HL-60 (cell line): ENCODE results near the gene KRTAP5-2.

ENCODE experiments used
- DNase-seq, 2 experiments: peaks; one replicate each; pipeline ENCODE4 v3.0.0-alpha.2; 2010 to 2020; ENCODE audit warnings: low read depth in 1 of 2, low spot score in 1 of 2
- H3K27ac ChIP-seq: fragments of 250-450 bp; sonication (Bioruptor Pico); replicated peaks from 2 replicates; pipeline ENCODE4 v1.5.1; 2020; ENCODE audit warnings: mild to moderate bottlenecking, moderate library complexity
- H3K27me3 ChIP-seq: fragments of 250-450 bp; sonication (Bioruptor Pico); 2 replicates; pipeline ENCODE4 v1.5.1; 2021; ENCODE audit warnings: mild to moderate bottlenecking, moderate library complexity; ENCODE audit not compliant: insufficient read depth, poor library complexity, severe bottlenecking
- H3K4me3 ChIP-seq: replicated peaks from 2 replicates; pipeline ENCODE4 v1.5.1; 2011; ENCODE audit warnings: mild to moderate bottlenecking, control low read depth, low read length; ENCODE audit not compliant: insufficient read depth
- CTCF ChIP-seq: IDR thresholded peaks from one replicate; pipeline ENCODE4 v1.5.1; 2011; ENCODE audit warnings: low read length, control low read depth, inconsistent platforms; ENCODE audit not compliant: insufficient read depth
- GABPA ChIP-seq: IDR thresholded peaks from 2 replicates; pipeline ENCODE4 v1.6.1; 2012; ENCODE audit warnings: low read depth
- POLR2AphosphoS5 ChIP-seq: IDR thresholded peaks from 2 replicates; pipeline ENCODE4 v1.6.1; 2012; ENCODE audit warnings: low read depth
- SPI1 ChIP-seq: IDR thresholded peaks from 2 replicates; pipeline ENCODE4 v1.6.1; 2012; ENCODE audit warnings: low read depth, mild to moderate bottlenecking, borderline replicate concordance
- TF ChIP-seq, protein P1 (sequence below): IDR thresholded peaks from 2 replicates; pipeline ENCODE4 v1.6.1; 2012; ENCODE audit warnings: low read depth; ENCODE audit not compliant: insufficient replicate concordance

The KRTAP5-2 gene

DNA sequence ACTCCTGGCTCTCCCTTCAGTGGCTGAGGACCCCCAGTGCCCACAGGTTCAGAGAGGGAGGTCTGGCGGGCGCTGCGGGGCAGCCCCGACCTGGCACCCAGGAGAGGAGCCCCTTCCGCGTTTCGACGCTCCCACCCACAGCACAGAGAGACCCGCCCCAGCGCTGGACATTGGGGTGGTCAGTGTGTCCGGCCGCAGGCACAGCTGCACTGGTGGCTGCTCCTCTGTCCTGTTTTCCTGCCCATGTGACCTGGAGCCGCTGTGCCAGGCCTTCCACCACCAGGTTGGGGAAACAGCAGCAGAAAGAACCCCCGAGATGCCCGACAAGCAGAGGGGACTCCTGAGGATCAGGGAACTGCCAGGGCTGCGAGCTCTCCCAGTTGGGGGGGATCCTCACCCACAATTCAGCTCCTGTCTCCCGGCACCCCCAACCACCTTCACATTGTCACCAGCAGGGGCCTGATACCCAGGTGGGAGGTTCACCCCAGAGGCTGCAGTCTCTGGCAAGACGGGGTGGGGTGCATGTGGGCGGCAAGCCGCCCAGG lies 45.1 kb upstream of the KRTAP5-2 start:
- no peak overlapping the region for H3K4me3 ChIP-seq
- TF ChIP-seq GABPA (no peak), SPI1 (no peak)
- TF ChIP-seq, protein P1, sequence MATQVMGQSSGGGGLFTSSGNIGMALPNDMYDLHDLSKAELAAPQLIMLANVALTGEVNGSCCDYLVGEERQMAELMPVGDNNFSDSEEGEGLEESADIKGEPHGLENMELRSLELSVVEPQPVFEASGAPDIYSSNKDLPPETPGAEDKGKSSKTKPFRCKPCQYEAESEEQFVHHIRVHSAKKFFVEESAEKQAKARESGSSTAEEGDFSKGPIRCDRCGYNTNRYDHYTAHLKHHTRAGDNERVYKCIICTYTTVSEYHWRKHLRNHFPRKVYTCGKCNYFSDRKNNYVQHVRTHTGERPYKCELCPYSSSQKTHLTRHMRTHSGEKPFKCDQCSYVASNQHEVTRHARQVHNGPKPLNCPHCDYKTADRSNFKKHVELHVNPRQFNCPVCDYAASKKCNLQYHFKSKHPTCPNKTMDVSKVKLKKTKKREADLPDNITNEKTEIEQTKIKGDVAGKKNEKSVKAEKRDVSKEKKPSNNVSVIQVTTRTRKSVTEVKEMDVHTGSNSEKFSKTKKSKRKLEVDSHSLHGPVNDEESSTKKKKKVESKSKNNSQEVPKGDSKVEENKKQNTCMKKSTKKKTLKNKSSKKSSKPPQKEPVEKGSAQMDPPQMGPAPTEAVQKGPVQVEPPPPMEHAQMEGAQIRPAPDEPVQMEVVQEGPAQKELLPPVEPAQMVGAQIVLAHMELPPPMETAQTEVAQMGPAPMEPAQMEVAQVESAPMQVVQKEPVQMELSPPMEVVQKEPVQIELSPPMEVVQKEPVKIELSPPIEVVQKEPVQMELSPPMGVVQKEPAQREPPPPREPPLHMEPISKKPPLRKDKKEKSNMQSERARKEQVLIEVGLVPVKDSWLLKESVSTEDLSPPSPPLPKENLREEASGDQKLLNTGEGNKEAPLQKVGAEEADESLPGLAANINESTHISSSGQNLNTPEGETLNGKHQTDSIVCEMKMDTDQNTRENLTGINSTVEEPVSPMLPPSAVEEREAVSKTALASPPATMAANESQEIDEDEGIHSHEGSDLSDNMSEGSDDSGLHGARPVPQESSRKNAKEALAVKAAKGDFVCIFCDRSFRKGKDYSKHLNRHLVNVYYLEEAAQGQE = no peak
- DNase-seq = no peak
- no peak overlapping the region for H3K27ac ChIP-seq
- H3K27me3 ChIP-seq = peaks cover 6% of the 10 kb centered on the region

DNA sequence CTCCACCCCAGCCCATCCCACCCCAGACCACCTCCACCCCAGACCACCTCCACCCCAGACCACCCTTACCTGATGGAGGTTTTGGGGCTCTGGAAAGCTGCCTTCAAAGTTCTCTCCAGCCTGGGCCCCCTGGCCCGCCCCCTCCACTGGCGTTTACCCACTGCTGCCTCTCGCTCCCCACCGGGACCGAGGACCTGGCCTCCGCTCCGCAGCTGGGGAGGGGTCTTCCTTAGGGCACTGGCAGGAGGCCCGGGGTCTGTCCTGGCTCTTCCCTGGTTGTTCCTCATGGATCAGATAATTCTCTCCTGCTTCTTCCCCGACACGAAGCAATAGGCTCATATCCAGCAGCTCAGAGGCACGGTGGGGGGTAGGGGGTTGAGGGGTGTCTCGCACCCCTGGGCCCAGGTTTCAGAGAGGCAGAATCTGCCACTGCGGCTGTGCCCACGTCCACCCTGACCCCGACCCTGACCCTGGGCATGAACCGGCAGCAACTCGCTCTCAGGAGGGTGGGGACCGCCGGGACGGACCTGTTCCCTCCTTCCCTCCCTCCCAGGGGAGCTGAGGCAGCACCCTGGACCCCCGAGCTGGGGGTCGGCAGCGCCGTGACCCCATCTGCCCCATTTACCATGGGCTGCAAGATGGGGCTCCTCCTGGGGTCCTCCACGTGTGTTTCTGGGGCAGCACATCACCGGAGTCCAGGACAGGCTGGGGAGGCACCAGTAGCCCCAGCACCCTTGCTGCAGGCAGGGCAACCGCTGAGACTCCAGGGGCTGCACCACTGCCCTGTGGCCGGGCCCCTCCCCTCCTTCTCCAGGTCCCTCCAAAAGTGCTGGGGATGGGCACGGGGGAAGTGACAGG lies 44.4 kb upstream of the KRTAP5-2 start:
- Histone ChIP-seq H3K27ac (no peak overlapping the region), H3K4me3 (no peak overlapping the region), H3K27me3 (peaks cover 6% of the 10 kb centered on the region)
- no peak for DNase-seq
- TF ChIP-seq POLR2AphosphoS5 (no peak), CTCF (no peak), GABPA (no peak), SPI1 (no peak)
- TF ChIP-seq, protein P1 = no peak

GRCh38 chr11:1641096-1641495 lies 43.0 kb upstream of the KRTAP5-2 start:
- TF ChIP-seq POLR2AphosphoS5 (no peak), SPI1 (no peak), GABPA (no peak), CTCF (no peak)
- TF ChIP-seq, protein P1 = no peak
- H3K27me3 ChIP-seq = peaks cover 11% of the 10 kb centered on the region

More at GRCh38 chr11:1641096-1641495, 43.0 kb upstream of the KRTAP5-2 start:
- DNase-seq = no peak
- Histone ChIP-seq H3K4me3 (no peak overlapping the region), H3K27ac (no peak overlapping the region)
